ENCODE measurements around the gene OR6B2. TPM values are rescaled to one million over a fixed set of nuclear protein-coding genes. Genes with fewer than 3 reads are reported as not detected.

OR6B2 gene
- total RNA-seq = not detected
- long read RNA-seq = 0 reads

DNA sequence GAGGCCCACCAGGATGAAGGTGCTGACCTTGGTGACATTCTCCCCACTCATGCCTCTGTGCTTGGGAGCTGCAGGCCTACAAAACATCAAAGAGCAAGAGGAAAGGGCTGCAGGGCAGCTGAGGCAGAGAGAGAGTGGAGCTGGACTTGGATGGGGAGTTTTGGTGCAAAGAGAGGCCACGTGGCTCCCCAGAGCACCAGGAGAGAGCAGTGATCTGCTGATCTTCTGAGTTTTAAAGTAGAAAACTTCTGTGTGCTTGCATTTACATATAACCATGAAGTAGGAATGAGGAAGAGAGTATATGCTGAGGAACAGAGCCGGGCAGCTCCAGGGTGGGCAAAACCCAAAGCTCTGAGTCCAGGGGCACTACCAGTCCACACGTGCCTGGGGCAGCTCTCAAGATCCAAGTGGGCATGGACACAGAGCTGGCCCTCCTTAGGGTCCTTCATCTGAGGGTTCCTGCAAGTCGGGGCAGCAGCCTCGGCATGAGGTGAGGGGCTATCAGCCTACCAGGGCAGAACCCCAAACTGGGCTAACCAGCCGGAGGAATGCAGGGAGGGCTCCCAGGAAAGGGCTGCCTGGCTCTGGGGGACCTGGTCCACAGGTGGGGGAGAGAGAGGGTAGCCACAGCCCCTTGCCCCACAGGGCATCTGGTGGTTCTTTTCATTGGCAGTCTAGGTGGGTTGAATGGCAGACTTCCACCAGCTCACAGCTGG, at the start of gene OR6B2:
Gene OR6B2, minus strand, starts transcription at position 51 of the 716 bp plus-strand sequence. Its CDS starts 0 bp downstream, at position 51.
- TF ChIP-seq CTCF (IDR thresholded peaks at IDR 0.05) = no peak
- Histone ChIP-seq H3K4me1 (no peaks in the 10 kb centered on the region), H3K36me3 (no peaks in the 10 kb centered on the region), H3K4me3 (no peak within 1 kb of the TSS), H3K27ac (no peak within 1 kb of the TSS), H3K9me3 (no peaks in the 10 kb centered on the region), H3K27me3 (ENCODE audit: low read depth) (peaks cover 11% of the 10 kb centered on the region)
- intact Hi-C loops (cut with DNase I) = no loop called here
- no peak for ATAC-seq
- no peak for DNase-seq

DNA sequence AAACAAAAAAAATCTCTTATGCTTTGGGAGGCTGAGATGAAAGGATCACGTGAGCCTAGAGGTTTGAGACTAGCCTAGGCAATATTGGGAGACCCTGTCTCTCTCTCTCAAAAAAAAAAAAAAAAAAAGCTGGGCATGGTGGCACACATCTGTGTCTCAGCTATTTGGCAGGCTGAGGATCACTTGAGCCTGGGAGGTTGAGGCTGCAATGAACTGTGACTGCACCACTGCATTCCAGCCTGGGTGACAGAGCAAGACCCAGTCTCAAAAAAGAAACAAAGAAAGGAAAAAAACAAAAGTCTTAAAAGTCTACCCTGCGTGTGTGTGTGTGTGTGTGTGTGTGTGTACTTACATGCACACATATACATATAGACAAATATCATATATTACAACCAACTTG, 48.4 kb upstream of the OR6B2 start:
- ATAC-seq = no peak
- H3K4me3 ChIP-seq = no peak overlapping the region
- no peak for DNase-seq
- intact Hi-C loops (cut with DNase I) = no loop called here
- no peaks in the 10 kb centered on the region for H3K4me1 ChIP-seq
- no peaks in the 10 kb centered on the region for H3K36me3 ChIP-seq
- no peaks in the 10 kb centered on the region for H3K27me3 ChIP-seq (ENCODE audit: low read depth)
- H3K27ac ChIP-seq = no peak overlapping the region
- TF ChIP-seq CTCF (IDR thresholded peaks at IDR 0.05) = no peak
- peaks cover 17% of the 10 kb centered on the region for H3K9me3 ChIP-seq

GRCh38 chr2:240077442-240077841, 47.2 kb upstream of the OR6B2 start:
- intact Hi-C loops (cut with DNase I) = no loop called here
- H3K9me3 ChIP-seq = peaks cover 17% of the 10 kb centered on the region
- TF ChIP-seq CTCF (IDR thresholded peaks at IDR 0.05) = no peak
- ATAC-seq = no peak
- H3K27me3 ChIP-seq (ENCODE audit: low read depth) = no peaks in the 10 kb centered on the region
- no peaks in the 10 kb centered on the region for H3K4me1 ChIP-seq
- DNase-seq = no peak
- no peaks in the 10 kb centered on the region for H3K36me3 ChIP-seq
- no peak overlapping the region for H3K27ac ChIP-seq
- no peak overlapping the region for H3K4me3 ChIP-seq

- ATAC-seq (no peak), DNase-seq (no peak)
- Histone ChIP-seq H3K36me3 (no peaks in the 10 kb centered on the region), H3K27me3 (ENCODE audit: low read depth) (no peaks in the 10 kb centered on the region), H3K27ac (no peak overlapping the region), H3K4me3 (no peak overlapping the region), H3K9me3 (peaks cover 17% of the 10 kb centered on the region), H3K4me1 (no peaks in the 10 kb centered on the region)
- TF ChIP-seq CTCF (IDR thresholded peaks at IDR 0.05) = no peak
- intact Hi-C loops (cut with DNase I) = no loop called here
These were observed 44.3 kb upstream of the OR6B2 start for GRCh38 chr2:240074545-240074944.

DNA sequence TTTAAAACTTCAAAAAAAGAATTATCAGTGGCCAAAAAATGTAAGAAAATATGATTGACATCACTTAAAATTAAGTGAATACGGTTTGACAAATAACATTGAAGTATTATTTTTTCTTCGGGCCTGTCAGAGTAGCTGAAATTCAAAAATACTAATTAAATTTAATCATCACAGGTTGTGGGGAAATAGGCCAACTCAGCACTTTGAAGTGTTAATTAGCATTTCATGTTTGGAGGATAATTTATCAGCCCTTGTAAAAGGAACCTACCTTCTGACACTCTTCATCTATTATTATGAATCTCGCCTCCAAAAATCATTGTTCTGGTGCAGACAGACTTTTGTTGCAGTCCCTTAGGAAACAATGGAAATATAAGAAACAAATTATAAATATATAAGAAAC, 40.7 kb upstream of the OR6B2 start:
- Histone ChIP-seq H3K4me1 (no peaks in the 10 kb centered on the region), H3K27me3 (ENCODE audit: low read depth) (no peaks in the 10 kb centered on the region), H3K4me3 (no peak overlapping the region), H3K36me3 (no peaks in the 10 kb centered on the region), H3K27ac (no peak overlapping the region), H3K9me3 (no peaks in the 10 kb centered on the region)
- ATAC-seq = no peak
- DNase-seq = no peak
- TF ChIP-seq CTCF (IDR thresholded peaks at IDR 0.05) = no peak
- intact Hi-C loops (cut with DNase I) = no loop called here
